Thoracic aorta (tissue), 2 donors: ENCODE data around the gene RNF149. TPM values are rescaled to one million over a fixed set of nuclear protein-coding genes. Genes with fewer than 3 reads are reported as not detected.
"Not testable (repeated sequence)": the region's sequence is repeated elsewhere in the genome, so short reads cannot be mapped to it uniquely, and the experiment has no call there.

Experiments used
- ATAC-seq: fragments of 150-250 bp; one replicate; pipeline ENCODE4 v1.8.0; 2017; ENCODE audit warnings: low read depth; ENCODE audit not compliant: insufficient number of reproducible peaks, low FRiP score
- DNase-seq: peaks from one replicate; pipeline ENCODE4 v3.0.0-alpha.2; 2020; ENCODE audit warnings: low spot score
- H3K27ac ChIP-seq, 2 donors: fragments of 200-600 bp; sonication (generic); 1 replicate in 1 of 2; 2 replicates in 1 of 2; pipeline ENCODE4 v1.5.1; 2016; ENCODE audit warnings: mild to moderate bottlenecking in 2 of 2, moderate library complexity in 2 of 2
- H3K27me3 ChIP-seq: fragments of 200-600 bp; sonication (generic); replicated peaks from 2 replicates; pipeline ENCODE4 v1.6.0; 2016; ENCODE audit warnings: mild to moderate bottlenecking; ENCODE audit not compliant: insufficient read depth
- H3K36me3 ChIP-seq: fragments of 200-600 bp; sonication (generic); one replicate; pipeline ENCODE4 v1.5.1; 2016
- H3K4me1 ChIP-seq, 2 donors: fragments of 200-600 bp; sonication (generic); 1 replicate in 1 of 2; 2 replicates in 1 of 2; pipeline versions ENCODE4 v1.5.1 to v1.6.0; 2016; ENCODE audit warnings: low read depth in 2 of 2, mild to moderate bottlenecking in 1 of 2; ENCODE audit not compliant: control insufficient read depth in 1 of 2
- H3K4me3 ChIP-seq: fragments of 200-600 bp; sonication (generic); 2 replicates; pipeline ENCODE4 v1.5.1; 2016; ENCODE audit warnings: mild to moderate bottlenecking
- H3K9me3 ChIP-seq: fragments of 200-600 bp; sonication (generic); 2 replicates; pipeline ENCODE4 v1.5.1; 2016
- total RNA-seq, 2 donors: library from RNA; depleted of rRNA; stranded (reverse); fragments of >200 nt; gene quantifications; one replicate each; pipeline versions ENCODE4 v1.1.0 to v1.2.3, GENCODE V29; 2016
- TF ChIP-seq, protein P1 (sequence below): fragments of 200-600 bp; sonication (generic); IDR thresholded peaks from one replicate; pipeline ENCODE4 v1.5.1; 2019; ENCODE audit warnings: antibody characterized with exemption

Gene RNF149
- total RNA-seq, 2 donors from 2014 or later: 106 to 152 TPM

DNA sequence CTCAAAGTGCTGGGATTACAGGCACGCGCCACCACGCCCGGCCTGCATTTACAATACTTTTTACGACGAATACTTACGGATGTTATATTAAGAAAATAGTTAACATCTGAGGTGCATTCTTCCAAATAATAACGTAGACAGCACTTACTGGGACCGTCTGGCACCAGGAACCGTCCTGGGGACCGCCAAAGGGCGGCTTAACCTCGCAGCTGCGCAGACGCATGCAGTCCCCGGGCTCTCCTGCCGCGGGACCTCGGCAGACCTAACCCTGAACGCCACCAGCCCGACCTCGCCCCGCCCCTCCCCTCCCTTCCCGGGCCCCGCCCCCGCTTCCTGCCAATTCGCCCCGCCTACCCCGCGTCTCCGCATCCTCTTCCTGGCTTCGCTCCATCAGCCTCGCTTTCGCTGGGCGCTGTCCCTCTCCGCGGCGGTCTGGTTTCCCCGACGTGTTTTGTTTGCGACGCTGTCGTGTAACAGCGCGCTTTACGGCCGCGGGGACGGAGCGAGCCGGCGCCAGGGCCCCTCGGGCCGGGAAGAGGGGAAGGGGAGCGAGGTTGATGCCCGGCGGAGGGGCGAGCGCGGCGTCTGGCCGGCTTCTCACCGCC, 56.0 kb downstream of the RNF149 start, which contains the start of gene CNOT11:
TSS of gene CNOT11 (plus strand) at position 479 of the 605 bp plus-strand sequence. CDS start at position 558, 79 bp downstream.
- H3K27ac ChIP-seq: peak within 1 kb of the TSS; percentile 80 to 82
- no peaks in the 10 kb centered on the region for H3K9me3 ChIP-seq
- H3K4me1 ChIP-seq: peaks cover 21 to 29% of the 10 kb centered on the region in 2 donors
- peak within 1 kb of the TSS; percentile 86 for H3K4me3 ChIP-seq
- ATAC-seq (peak; percentile 92), DNase-seq (peak; percentile 97)
- no peaks in the 10 kb centered on the region for H3K36me3 ChIP-seq
- no peaks in the 10 kb centered on the region for H3K27me3 ChIP-seq
- TF ChIP-seq, protein P1, sequence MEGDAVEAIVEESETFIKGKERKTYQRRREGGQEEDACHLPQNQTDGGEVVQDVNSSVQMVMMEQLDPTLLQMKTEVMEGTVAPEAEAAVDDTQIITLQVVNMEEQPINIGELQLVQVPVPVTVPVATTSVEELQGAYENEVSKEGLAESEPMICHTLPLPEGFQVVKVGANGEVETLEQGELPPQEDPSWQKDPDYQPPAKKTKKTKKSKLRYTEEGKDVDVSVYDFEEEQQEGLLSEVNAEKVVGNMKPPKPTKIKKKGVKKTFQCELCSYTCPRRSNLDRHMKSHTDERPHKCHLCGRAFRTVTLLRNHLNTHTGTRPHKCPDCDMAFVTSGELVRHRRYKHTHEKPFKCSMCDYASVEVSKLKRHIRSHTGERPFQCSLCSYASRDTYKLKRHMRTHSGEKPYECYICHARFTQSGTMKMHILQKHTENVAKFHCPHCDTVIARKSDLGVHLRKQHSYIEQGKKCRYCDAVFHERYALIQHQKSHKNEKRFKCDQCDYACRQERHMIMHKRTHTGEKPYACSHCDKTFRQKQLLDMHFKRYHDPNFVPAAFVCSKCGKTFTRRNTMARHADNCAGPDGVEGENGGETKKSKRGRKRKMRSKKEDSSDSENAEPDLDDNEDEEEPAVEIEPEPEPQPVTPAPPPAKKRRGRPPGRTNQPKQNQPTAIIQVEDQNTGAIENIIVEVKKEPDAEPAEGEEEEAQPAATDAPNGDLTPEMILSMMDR: peak; percentile 30

DNA sequence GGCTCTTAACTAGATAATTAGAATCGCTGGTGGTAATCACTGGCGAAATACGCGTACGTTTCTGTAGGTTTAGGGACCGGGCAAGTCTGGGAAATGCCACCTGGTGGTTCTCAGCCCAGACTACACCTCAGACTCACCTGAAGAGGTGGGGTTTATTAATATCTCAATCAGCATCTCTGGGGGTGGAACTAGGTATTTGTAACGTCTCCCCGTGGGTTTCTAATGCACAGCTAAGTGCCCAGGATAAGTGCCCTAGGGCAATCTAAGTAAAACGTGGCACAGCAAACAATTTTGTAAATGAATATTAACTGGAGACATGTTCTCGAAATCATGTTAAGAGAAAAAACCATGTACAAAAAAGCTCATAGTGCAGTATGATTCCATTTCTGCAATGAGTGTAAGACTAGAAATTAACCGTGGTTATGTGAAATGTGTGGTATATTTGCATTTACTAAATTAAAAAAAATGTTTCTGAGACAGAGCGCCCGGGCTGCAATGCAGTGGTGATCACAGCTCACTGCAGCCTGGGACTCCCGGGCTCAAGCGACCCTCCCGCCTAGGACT, 56.6 kb downstream of the RNF149 start:
- H3K27me3 ChIP-seq: no peaks in the 10 kb centered on the region

DNA sequence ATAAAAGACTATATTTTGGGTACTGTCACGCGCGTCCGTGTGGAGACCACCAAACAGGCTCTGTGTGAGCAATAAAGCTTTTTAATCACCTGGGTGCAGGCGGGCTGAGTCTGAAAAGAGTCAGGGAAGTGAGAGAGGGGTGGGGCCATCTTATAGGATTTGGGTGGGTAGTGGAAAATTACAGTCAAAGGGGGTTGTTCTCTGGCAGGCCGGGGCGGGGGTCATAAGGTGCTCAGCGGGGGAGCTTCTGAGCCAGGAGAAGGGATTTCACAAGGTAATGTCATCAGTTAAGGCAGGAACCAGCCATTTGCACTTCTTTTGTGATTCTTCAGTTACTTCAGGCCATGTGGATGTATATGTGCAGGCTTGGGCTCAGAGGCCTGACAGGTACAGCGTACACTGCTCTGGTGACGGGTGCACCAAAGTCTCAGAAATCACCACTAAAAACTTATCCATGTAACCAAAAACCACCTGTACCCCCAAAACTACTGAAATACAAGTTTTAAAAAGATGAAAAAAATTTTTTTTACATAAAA, 57.2 kb downstream of the RNF149 start:
- H3K4me1 ChIP-seq: peaks cover 21 to 29% of the 10 kb centered on the region in 2 donors
- not testable (repeated sequence) for H3K9me3 ChIP-seq, H3K4me3 ChIP-seq, DNase-seq, H3K36me3 ChIP-seq, H3K27ac ChIP-seq, ATAC-seq, H3K27me3 ChIP-seq

More for the DNA sequence above, 56.6 kb downstream of the RNF149 start:
- Histone ChIP-seq H3K4me3 (peak overlapping the region; percentile 86), H3K36me3 (no peaks in the 10 kb centered on the region), H3K9me3 (no peaks in the 10 kb centered on the region), H3K27ac (peak overlapping the region; percentile 57 to 80), H3K4me1 (peaks cover 21 to 29% of the 10 kb centered on the region in 2 donors)
- TF ChIP-seq, protein P1: peak; percentile 45
- peak; percentile 40 for ATAC-seq
- no peak for DNase-seq

DNA sequence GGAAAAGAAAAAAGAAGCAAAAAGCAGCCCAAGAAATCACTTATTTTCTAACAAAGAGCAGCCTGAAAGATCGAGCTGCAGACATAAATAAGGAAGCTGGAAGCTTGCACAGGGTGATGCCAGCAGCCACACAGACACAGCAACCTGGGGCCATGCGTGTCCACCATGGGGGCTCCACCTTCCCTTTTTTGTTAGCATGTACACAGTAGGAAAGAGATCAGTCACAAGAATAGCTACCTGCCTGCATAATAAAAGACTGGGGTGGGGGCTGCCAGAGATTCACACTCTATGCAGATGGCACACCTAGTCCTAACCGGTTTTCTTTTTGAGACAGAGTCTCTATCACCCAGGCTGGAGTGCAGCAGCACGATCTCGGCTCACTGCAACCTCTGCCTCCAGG, 58.7 kb downstream of the RNF149 start:
- ATAC-seq: no peak
- Histone ChIP-seq H3K36me3 (no peaks in the 10 kb centered on the region), H3K4me3 (no peak overlapping the region), H3K9me3 (no peaks in the 10 kb centered on the region), H3K27me3 (no peaks in the 10 kb centered on the region), H3K27ac (no peak overlapping the region), H3K4me1 (peaks cover 14 to 18% of the 10 kb centered on the region in 2 donors)
- DNase-seq: no peak
- TF ChIP-seq, protein P1: no peak

DNA sequence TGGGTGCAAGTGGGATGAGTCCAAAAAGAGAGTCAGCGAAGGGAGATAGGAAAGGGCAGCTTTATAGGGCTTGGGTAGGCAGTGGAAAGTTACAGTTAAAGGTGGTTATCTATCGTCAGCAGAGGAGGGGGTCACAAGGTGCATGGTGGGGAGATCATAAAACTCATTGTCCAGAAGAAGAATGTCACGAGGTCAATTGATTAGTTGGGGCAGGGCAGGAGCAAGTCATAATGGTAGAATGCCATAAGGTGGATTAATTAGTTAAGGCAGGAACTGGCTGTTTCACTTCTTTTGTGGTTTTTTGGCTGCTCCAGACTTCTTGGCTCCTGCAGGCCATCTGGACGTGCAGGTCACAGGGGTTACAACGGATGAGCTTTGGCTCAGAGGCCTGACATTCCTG, 59.7 kb downstream of the RNF149 start:
- H3K36me3 ChIP-seq, H3K4me3 ChIP-seq, ATAC-seq, H3K27ac ChIP-seq, H3K9me3 ChIP-seq, DNase-seq, H3K27me3 ChIP-seq, H3K4me1 ChIP-seq: not testable (repeated sequence)

DNA sequence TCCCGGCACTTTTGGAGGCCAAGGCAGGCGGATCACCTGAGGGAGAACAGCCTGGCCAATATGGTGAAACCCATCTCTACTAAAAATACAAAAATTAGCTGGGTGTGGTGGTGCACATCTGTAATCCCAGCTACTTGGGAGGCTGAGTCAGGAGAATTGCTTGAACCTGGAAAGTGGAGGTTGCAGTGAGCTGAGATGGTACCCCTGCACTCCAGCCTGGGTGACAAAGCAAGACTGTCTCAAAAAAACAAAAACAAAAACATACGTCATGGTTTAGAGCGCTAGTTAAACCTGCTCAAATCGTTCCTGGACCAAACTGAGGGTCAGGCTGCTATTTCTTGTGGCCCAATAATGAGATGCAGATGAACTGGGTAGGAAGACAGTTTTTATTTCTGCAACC, 63.0 kb downstream of the RNF149 start:
- not testable (repeated sequence) for H3K36me3 ChIP-seq, H3K4me1 ChIP-seq, H3K27me3 ChIP-seq, H3K4me3 ChIP-seq, DNase-seq, ATAC-seq, H3K9me3 ChIP-seq, H3K27ac ChIP-seq

DNA sequence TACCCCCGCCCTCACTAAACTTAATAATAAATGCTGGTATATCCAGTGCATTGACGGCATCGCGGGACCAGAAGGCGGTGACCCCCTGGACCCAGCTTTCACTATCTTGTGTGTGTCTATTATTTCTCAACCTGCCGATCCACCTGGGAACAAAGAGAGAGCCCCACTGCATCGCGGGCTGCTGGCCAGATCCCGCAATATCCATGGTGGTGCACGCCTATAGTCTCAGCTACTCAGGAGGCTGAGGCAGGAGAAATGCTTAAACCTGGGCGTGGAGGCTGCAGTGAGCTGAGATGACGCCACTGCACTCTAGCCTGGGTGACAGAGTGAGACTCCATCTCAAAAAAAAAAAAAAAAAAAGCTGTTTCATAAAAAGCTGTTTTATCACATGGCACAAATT, 63.6 kb downstream of the RNF149 start:
- H3K27me3 ChIP-seq, H3K27ac ChIP-seq: not testable (repeated sequence)

DNA sequence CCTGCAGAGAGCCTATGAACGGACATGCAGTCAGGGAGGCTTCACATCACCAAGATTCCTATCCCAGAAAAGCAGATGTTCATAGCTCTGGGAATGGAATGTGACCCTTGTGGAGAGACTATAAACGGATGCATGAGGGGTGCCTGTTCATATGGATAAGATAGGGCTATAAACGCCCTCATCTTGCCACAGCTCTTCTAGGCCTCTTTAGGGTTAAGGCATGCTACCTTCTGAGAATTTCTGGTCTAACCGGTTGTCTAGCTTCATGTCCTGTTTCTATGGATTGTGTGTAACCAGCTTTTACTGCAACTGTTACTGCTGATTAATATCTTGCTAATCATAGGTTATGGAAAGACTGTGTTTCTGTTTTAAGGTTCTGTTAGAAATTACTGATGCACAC, 64.1 kb downstream of the RNF149 start:
- not testable (repeated sequence) for H3K27ac ChIP-seq, H3K36me3 ChIP-seq, H3K4me3 ChIP-seq, H3K4me1 ChIP-seq, ATAC-seq, H3K9me3 ChIP-seq, H3K27me3 ChIP-seq, DNase-seq

More for the DNA sequence above, 63.6 kb downstream of the RNF149 start:
- not testable (repeated sequence) for H3K4me3 ChIP-seq, ATAC-seq, H3K9me3 ChIP-seq, H3K4me1 ChIP-seq, DNase-seq, H3K36me3 ChIP-seq
